OCI-LY3 (cell line): ENCODE results near the gene CDK5R2.

Source experiments
- CTCF ChIP-seq: fragments of 200-600, 300-600 bp; sonication (generic); IDR thresholded peaks from 2 replicates; pipeline ENCODE4 v1.5.1; 2014; ENCODE audit warnings: antibody characterized with exemption, low read length, low read depth
- EZH2phosphoT487 ChIP-seq: fragments of 200-600 bp; shearing (Covaris generic); IDR thresholded peaks from 2 replicates; pipeline ENCODE4 v1.6.1; 2018; ENCODE audit warnings: antibody characterized with exemption, mixed run types, low read depth

GRCh38 chr2:218946621-218947020 lies 12.8 kb upstream of the CDK5R2 start:
- TF ChIP-seq CTCF (no peak), EZH2phosphoT487 (no peak)
